SH-SY5Y (cell line): Measurements from ENCODE around the gene SMTN.

ENCODE experiments used
- GATA2 ChIP-seq: IDR thresholded peaks from 2 replicates; pipeline ENCODE4 v1.6.1; 2011; ENCODE audit warnings: mild to moderate bottlenecking, low read depth, low read length
- GATA3 ChIP-seq: IDR thresholded peaks from 2 replicates; pipeline ENCODE4 v1.6.1; 2011; ENCODE audit warnings: low read depth, mild to moderate bottlenecking, low read length, moderate library complexity

DNA sequence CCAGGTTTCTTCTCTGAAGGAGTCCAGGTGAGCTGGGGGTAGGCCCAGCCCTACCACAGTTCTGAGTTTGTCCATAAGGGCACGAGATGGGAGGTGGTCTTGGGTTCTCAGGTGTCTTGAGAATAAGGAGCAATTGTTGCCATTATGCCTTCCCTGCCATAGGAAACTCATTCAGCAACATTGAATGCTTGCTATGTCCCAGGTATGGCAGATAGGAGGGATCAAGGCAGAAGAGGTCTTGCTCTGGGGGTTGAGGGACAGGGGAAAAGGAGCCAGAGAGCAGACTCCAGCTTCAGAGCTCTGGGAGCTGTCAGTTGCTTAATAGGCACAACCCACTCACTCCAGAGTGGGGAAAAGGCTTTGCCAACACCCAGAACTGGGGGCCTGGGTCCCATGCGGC, 22.0 kb downstream of the SMTN start:
- TF ChIP-seq GATA3 = no peak
- TF ChIP-seq GATA2 = no peak
